ENCODE data around the gene TTC7B.
"Not testable (repeated sequence)": the region's sequence is repeated elsewhere in the genome, so short reads cannot be mapped to it uniquely, and the experiment has no call there.

Gene TTC7B

DNA sequence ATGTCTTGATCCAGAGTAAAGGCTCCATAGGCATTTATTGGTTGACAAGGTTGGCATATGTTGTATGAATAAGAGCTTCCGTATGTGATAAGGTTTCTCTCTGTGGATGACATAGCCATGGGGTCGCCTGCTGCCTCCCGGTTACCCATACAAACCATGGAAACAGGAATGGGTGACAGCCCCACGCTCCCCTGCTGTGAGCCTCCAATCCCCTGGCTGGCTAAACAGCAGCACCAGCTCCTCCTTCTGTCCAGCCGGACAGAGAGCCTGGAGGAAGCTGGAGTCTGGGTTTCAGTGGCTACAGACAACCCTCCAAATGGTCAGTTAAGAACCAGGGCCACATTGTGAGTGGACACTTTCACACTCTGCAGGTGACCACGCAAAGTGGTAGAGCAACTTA lies 288.3 kb downstream of the TTC7B start:
- Histone ChIP-seq H3K9ac (ENCODE audit: low read length) (no peak overlapping the region), H4K20me1 (ENCODE audit: insufficient read depth, low read length) (no peaks in the 10 kb centered on the region), H3K27ac (ENCODE audit: low read depth, low read length, poor library complexity, severe bottlenecking) (no peak overlapping the region), H3K36me3 (ENCODE audit: insufficient read depth, low read length) (no peaks in the 10 kb centered on the region; the same call in 1 of the 2 replicates), H3K9me3 (ENCODE audit: low read length) (no peaks in the 10 kb centered on the region), H3K9me2 (ENCODE audit: low read depth, low read length) (no peaks in the 10 kb centered on the region), H3K79me2 (ENCODE audit: insufficient read depth, low read length) (no peaks in the 10 kb centered on the region), H3K4me3 (ENCODE audit: low read depth, low read length, poor library complexity, severe bottlenecking) (no peak overlapping the region), H3K27me3 (ENCODE audit: insufficient read depth, low read length) (peaks cover 4% of the 10 kb centered on the region; the same call in 1 of the 2 replicates), H2AFZ (ENCODE audit: low read length) (no peak overlapping the region), H3F3A (ENCODE audit: insufficient read depth, low read length) (no peaks in the 10 kb centered on the region), H3K4me1 (ENCODE audit: insufficient read depth, low read length, severe bottlenecking) (no peaks in the 10 kb centered on the region), H3K4me2 (ENCODE audit: low read length) (no peak overlapping the region)
- TF ChIP-seq, protein P1, sequence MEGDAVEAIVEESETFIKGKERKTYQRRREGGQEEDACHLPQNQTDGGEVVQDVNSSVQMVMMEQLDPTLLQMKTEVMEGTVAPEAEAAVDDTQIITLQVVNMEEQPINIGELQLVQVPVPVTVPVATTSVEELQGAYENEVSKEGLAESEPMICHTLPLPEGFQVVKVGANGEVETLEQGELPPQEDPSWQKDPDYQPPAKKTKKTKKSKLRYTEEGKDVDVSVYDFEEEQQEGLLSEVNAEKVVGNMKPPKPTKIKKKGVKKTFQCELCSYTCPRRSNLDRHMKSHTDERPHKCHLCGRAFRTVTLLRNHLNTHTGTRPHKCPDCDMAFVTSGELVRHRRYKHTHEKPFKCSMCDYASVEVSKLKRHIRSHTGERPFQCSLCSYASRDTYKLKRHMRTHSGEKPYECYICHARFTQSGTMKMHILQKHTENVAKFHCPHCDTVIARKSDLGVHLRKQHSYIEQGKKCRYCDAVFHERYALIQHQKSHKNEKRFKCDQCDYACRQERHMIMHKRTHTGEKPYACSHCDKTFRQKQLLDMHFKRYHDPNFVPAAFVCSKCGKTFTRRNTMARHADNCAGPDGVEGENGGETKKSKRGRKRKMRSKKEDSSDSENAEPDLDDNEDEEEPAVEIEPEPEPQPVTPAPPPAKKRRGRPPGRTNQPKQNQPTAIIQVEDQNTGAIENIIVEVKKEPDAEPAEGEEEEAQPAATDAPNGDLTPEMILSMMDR (IDR thresholded peaks at IDR 0.05; ENCODE audit: low read length), result no peak
- no peak for TF ChIP-seq EZH2 (IDR thresholded peaks at IDR 0.05; ENCODE audit: borderline replicate concordance, low read length)

DNA sequence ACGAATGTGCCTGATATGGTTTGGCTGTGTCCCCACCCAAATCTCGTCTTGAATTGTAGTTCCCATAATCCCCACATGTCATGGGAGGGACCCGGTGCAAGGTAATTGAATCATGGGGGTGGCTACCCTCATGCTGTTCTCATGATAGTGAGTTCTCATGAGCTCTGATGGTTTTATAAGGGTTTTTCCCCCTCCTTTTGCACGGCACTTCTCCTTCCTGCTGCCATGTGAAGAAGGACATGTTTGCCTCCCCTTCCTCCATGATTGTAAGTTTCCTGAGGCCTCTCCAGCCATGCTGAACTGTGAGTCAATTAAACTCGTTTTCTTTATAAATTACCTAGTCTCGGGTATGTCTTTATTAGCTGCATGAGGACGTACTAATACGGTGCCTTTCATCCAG lies 289.7 kb downstream of the TTC7B start:
- H4K20me1 ChIP-seq (ENCODE audit: insufficient read depth, low read length); H3K27me3 ChIP-seq (ENCODE audit: insufficient read depth, low read length); H3K9me2 ChIP-seq (ENCODE audit: low read depth, low read length): not testable (repeated sequence)

DNA sequence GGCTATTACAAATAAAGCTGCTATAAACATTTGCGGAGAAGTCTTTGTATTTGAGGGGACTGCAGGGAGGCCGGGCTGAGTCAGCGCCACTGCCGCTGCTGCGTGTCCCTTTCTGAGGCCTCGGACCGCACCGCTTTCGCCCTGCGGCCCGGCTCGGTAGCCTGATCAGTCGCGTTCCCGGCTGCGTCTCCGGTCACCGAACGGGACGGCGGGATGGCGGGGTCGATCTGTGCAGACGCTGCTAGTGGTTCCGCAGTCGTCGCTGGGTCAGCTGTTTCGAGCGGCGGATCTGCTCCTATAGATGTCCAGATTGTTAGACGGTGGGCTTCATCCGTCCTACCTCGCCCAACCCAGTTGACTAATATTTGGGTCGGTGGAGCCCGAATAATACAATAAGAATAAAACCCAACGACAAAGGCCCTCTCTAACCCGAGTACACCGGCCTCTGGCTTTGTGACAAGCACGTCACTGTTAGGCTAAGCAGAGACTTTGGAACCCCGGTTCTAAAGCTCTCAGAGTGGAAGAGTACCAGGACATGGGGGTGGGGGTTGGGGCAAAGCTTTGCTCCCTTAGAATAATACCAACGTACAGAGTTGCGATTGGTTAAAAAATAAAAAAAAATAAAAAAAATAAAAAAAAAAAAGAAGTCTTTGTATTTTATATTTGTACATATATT lies 290.7 kb downstream of the TTC7B start:
- not testable (repeated sequence) for H4K20me1 ChIP-seq (ENCODE audit: insufficient read depth, low read length); H3K27ac ChIP-seq (ENCODE audit: low read depth, low read length, poor library complexity, severe bottlenecking); H3K79me2 ChIP-seq (ENCODE audit: insufficient read depth, low read length); H3K27me3 ChIP-seq (ENCODE audit: insufficient read depth, low read length); H2AFZ ChIP-seq (ENCODE audit: low read length); H3K9me2 ChIP-seq (ENCODE audit: low read depth, low read length); H3F3A ChIP-seq (ENCODE audit: insufficient read depth, low read length); H3K4me3 ChIP-seq (ENCODE audit: low read depth, low read length, poor library complexity, severe bottlenecking); H3K9me3 ChIP-seq (ENCODE audit: low read length); H3K9ac ChIP-seq (ENCODE audit: low read length); H3K4me2 ChIP-seq (ENCODE audit: low read length); H3K4me1 ChIP-seq (ENCODE audit: insufficient read depth, low read length, severe bottlenecking); H3K36me3 ChIP-seq (ENCODE audit: insufficient read depth, low read length)

More for the DNA sequence above, 289.7 kb downstream of the TTC7B start:
- H3K36me3 ChIP-seq (ENCODE audit: insufficient read depth, low read length); H3K9ac ChIP-seq (ENCODE audit: low read length); H2AFZ ChIP-seq (ENCODE audit: low read length); H3F3A ChIP-seq (ENCODE audit: insufficient read depth, low read length); H3K4me3 ChIP-seq (ENCODE audit: low read depth, low read length, poor library complexity, severe bottlenecking); H3K27ac ChIP-seq (ENCODE audit: low read depth, low read length, poor library complexity, severe bottlenecking); H3K9me3 ChIP-seq (ENCODE audit: low read length); H3K4me1 ChIP-seq (ENCODE audit: insufficient read depth, low read length, severe bottlenecking); H3K79me2 ChIP-seq (ENCODE audit: insufficient read depth, low read length); H3K4me2 ChIP-seq (ENCODE audit: low read length): not testable (repeated sequence)

DNA sequence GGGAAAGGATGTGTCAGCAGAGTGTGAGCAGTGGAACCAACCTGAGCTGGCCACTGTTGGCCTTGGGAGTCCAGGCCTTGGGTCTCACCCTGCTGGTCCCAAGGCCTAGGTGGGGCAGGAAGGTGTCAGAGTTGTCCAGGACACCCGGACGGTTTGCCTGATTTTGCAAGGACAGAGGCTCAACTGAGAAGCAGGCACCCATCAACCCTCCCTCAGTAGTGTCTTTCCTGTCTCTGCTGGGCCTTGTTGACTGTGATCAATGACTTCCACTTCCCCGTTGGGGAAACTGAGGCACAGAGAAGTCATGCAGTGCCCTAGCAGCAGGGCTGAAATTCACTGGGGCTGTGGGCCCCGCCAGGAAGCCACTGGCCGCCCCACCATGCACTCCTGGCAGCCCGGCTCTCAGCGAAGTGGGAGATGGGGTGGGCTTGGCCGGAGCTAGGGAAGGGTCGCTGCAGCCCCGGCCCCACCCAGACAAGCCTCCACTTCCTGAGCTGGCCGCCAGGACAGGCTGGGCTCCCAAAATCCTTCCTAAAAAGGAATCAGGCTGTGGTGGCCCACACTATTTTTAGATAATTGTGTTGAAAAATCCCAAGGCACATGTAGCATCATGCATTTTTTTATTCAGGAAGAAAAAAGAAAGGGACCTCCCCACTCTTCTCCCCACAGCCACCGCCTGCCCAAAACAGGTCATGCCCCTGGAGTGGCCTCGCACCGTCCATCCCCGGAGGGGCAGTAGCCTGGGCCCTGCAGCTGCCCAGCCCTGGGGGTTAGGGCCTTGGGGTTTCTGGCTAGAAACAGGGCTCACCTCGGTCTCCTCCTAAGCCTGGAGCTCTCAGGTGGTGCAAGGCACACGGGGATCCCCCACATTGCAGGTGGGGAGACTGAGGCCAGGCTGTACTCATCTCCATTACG lies 292.0 kb downstream of the TTC7B start:
- no peak overlapping the region for H2AFZ ChIP-seq (ENCODE audit: low read length)
- no peak overlapping the region for H3K9ac ChIP-seq (ENCODE audit: low read length)
- no peak overlapping the region for H3K27ac ChIP-seq (ENCODE audit: low read depth, low read length, poor library complexity, severe bottlenecking)
- TF ChIP-seq EZH2 (IDR thresholded peaks at IDR 0.05; ENCODE audit: borderline replicate concordance, low read length), result no peak
- TF ChIP-seq, protein P1 (IDR thresholded peaks at IDR 0.05; ENCODE audit: low read length), result no peak
- H3K4me2 ChIP-seq (ENCODE audit: low read length), result no peak overlapping the region
- no peaks in the 10 kb centered on the region for H3K9me2 ChIP-seq (ENCODE audit: low read depth, low read length)
- no peaks in the 10 kb centered on the region for H3K79me2 ChIP-seq (ENCODE audit: insufficient read depth, low read length)
- peaks cover 4% of the 10 kb centered on the region; the same call in 1 of the 2 replicates for H3K27me3 ChIP-seq (ENCODE audit: insufficient read depth, low read length)
- H3F3A ChIP-seq (ENCODE audit: insufficient read depth, low read length), result no peaks in the 10 kb centered on the region
- H3K4me1 ChIP-seq (ENCODE audit: insufficient read depth, low read length, severe bottlenecking), result no peaks in the 10 kb centered on the region
- H3K9me3 ChIP-seq (ENCODE audit: low read length), result no peaks in the 10 kb centered on the region
- H4K20me1 ChIP-seq (ENCODE audit: insufficient read depth, low read length), result no peaks in the 10 kb centered on the region
- H3K4me3 ChIP-seq (ENCODE audit: low read depth, low read length, poor library complexity, severe bottlenecking), result no peak overlapping the region
- H3K36me3 ChIP-seq (ENCODE audit: insufficient read depth, low read length), result no peaks in the 10 kb centered on the region; the same call in 1 of the 2 replicates
